SK-N-SH (cell line): ENCODE measurements around the gene PELI3. TPM values are rescaled to one million over a fixed set of nuclear protein-coding genes. Genes with fewer than 3 reads are reported as not detected.

Experiments
- CTCF ChIA-PET: fragments of 300-600, 350-600 bp; formaldehyde crosslinking; extraction: SDS; loops from one replicate; lab custom pipeline; 2021; lab: Yijun Ruan, JAX
- POLR2A ChIA-PET: fragments of 350-600 bp; sonication (Branson Sonifier 250); formaldehyde crosslinking; extraction: SDS; loops from one replicate; lab custom pipeline; 2020; ENCODE audit warnings: antibody characterized with exemption, inconsistent platforms; lab: Yijun Ruan, JAX
- DNase-seq: peaks from one replicate; pipeline ENCODE4 v3.0.0; 2012
- H2AFZ ChIP-seq: fragments of 200-600 bp; sonication (generic); 2 replicates; pipeline ENCODE4 v1.8.1; 2016; ENCODE audit warnings: antibody characterized with exemption, mild to moderate bottlenecking, low read depth
- H3F3A ChIP-seq: fragments of 200-600 bp; sonication (generic); replicated peaks from 2 replicates; pipeline ENCODE3; 2016; ENCODE audit warnings: antibody characterized with exemption, mild to moderate bottlenecking; ENCODE audit not compliant: insufficient read depth
- H3K27ac ChIP-seq, 2 experiments: fragments of 200-500 bp in 1 of 2; fragments of 200-600 bp in 1 of 2; sonication (Bioruptor generic) in 1 of 2; sonication (generic), shearing (Covaris generic) in 1 of 2; 2 replicates each; pipeline versions ENCODE4 v1.5.1 to v1.6.1; 2014 to 2016; ENCODE audit warnings: low read depth in 2 of 2, inconsistent platforms in 1 of 2, low read length in 1 of 2, mild to moderate bottlenecking in 1 of 2, mixed read lengths in 1 of 2
- H3K27me3 ChIP-seq: fragments of 200-600 bp; sonication (generic), shearing (Covaris generic); 2 replicates; pipeline ENCODE4 v1.6.1; 2016; ENCODE audit warnings: mixed run types; ENCODE audit not compliant: insufficient read depth
- H3K36me3 ChIP-seq, 2 experiments: fragments of 200-500 bp in 1 of 2; fragments of 200-600 bp in 1 of 2; sonication (Bioruptor generic) in 1 of 2; sonication (generic) in 1 of 2; replicated peaks in 1 of 2; 2 replicates each; pipeline versions ENCODE3 to v1.5.1; 2014 to 2016; ENCODE audit warnings: low read length in 1 of 2, mild to moderate bottlenecking in 1 of 2; ENCODE audit not compliant: insufficient read depth in 2 of 2, control insufficient read depth in 1 of 2
- H3K4me1 ChIP-seq, 2 experiments: fragments of 200-500 bp in 1 of 2; fragments of 200-600 bp in 1 of 2; sonication (Bioruptor generic) in 1 of 2; sonication (generic), shearing (Covaris generic) in 1 of 2; 2 replicates each; pipeline versions ENCODE4 v1.5.1 to v1.6.1; 2014 to 2016; ENCODE audit warnings: low read depth in 1 of 2, low read length in 1 of 2, mixed run types in 1 of 2; ENCODE audit not compliant: insufficient read depth in 2 of 2, control insufficient read depth in 1 of 2
- H3K4me2 ChIP-seq: fragments of 200-600 bp; sonication (generic), shearing (Covaris generic); 2 replicates; pipeline ENCODE4 v1.6.1; 2017; ENCODE audit warnings: mixed run types
- H3K4me3 ChIP-seq, 2 experiments: fragments of 200-500 bp in 1 of 2; fragments of 200-600 bp in 1 of 2; sonication (Bioruptor generic) in 1 of 2; sonication (generic), shearing (Covaris generic) in 1 of 2; 2 replicates each; pipeline versions ENCODE4 v1.5.1 to v1.8.1; 2014 to 2016; ENCODE audit warnings: low read depth in 2 of 2, inconsistent platforms in 1 of 2, low read length in 1 of 2, mild to moderate bottlenecking in 1 of 2, mixed read lengths in 1 of 2, moderate library complexity in 1 of 2
- H3K79me2 ChIP-seq: fragments of 200-600 bp; sonication (generic); 2 replicates; pipeline ENCODE4 v1.8.1; 2017; ENCODE audit warnings: mild to moderate bottlenecking; ENCODE audit not compliant: insufficient read depth
- H3K9ac ChIP-seq: fragments of 200-600 bp; sonication (generic); 2 replicates; pipeline ENCODE4 v1.6.1; 2017; ENCODE audit warnings: mixed run types
- H3K9me2 ChIP-seq: fragments of 200-600 bp; sonication (generic); 2 replicates; pipeline ENCODE4 v1.6.1; 2017; ENCODE audit warnings: mixed run types
- H3K9me3 ChIP-seq: fragments of 200-600 bp; sonication (generic); 2 replicates; pipeline ENCODE4 v1.6.1; 2017; ENCODE audit warnings: mixed run types, mild to moderate bottlenecking, moderate library complexity
- H4K20me1 ChIP-seq: fragments of 200-600 bp; sonication (generic); 2 replicates; pipeline ENCODE4 v1.6.1; 2017; ENCODE audit warnings: mild to moderate bottlenecking, mixed run types; ENCODE audit not compliant: insufficient read depth
- CHD2 ChIP-seq: fragments of 150-350 bp; IDR thresholded peaks from 2 replicates; pipeline ENCODE4 v1.6.1; 2018; ENCODE audit warnings: low read length; ENCODE audit not compliant: partially characterized antibody
- ELF1 ChIP-seq: IDR thresholded peaks from 2 replicates; pipeline ENCODE4 v1.4.0; 2012
- EP300 ChIP-seq, 2 experiments: IDR thresholded peaks; 2 replicates each; pipeline versions ENCODE4 v1.4.0 to v1.6.1; 2012; ENCODE audit warnings: borderline replicate concordance in 1 of 2, low read depth in 1 of 2, low read length in 1 of 2
- FOSL2 ChIP-seq: IDR thresholded peaks from 2 replicates; pipeline ENCODE4 v1.4.0; 2012; ENCODE audit warnings: low read depth, mild to moderate bottlenecking, moderate library complexity, borderline replicate concordance
- GABPA ChIP-seq: IDR thresholded peaks from 2 replicates; pipeline ENCODE4 v1.4.0; 2012; ENCODE audit warnings: low read depth, mild to moderate bottlenecking
- JUND ChIP-seq: IDR thresholded peaks from 2 replicates; pipeline ENCODE4 v1.4.0; 2012
- POLR2AphosphoS5 ChIP-seq: IDR thresholded peaks from 2 replicates; pipeline ENCODE4 v1.6.1; 2012; ENCODE audit warnings: low read depth, low read length
- RCOR1 ChIP-seq: fragments of 150-350 bp; IDR thresholded peaks from 2 replicates; pipeline ENCODE4 v1.6.1; 2017; ENCODE audit warnings: antibody characterized with exemption, low read length
- REST ChIP-seq: IDR thresholded peaks from 2 replicates; pipeline ENCODE4 v1.6.1; 2012; ENCODE audit warnings: mild to moderate bottlenecking, low read depth, low read length, moderate library complexity
- RXRA ChIP-seq: IDR thresholded peaks from 2 replicates; pipeline ENCODE4 v1.4.0; 2012; ENCODE audit warnings: low read depth, mild to moderate bottlenecking, borderline replicate concordance
- SIN3A ChIP-seq: IDR thresholded peaks from 2 replicates; pipeline ENCODE4 v1.6.1; 2012; ENCODE audit warnings: low read depth, mild to moderate bottlenecking, low read length, moderate library complexity, borderline replicate concordance
- SMC3 ChIP-seq: IDR thresholded peaks from 2 replicates; pipeline ENCODE4 v1.6.1; 2012; ENCODE audit warnings: low read depth, low read length, improper control_type of control experiment
- TAF1 ChIP-seq: IDR thresholded peaks from 2 replicates; pipeline ENCODE4 v1.6.1; 2012; ENCODE audit warnings: low read depth, mild to moderate bottlenecking, low read length, moderate library complexity, borderline replicate concordance
- TCF12 ChIP-seq: IDR thresholded peaks from 2 replicates; pipeline ENCODE4 v1.4.0; 2012
- YY1 ChIP-seq: IDR thresholded peaks from 2 replicates; pipeline ENCODE4 v1.4.0; 2012; ENCODE audit warnings: low read depth, mild to moderate bottlenecking
- WGBS: methylation state at CpG from one replicate; pipeline ENCODE4 v1.1.6; 2017; ENCODE audit warnings: low lambda C conversion rate; 5-methylcytosine and 5-hydroxymethylcytosine counted together
- polyA plus RNA-seq, 3 experiments: library from polyadenylated mRNA; depleted of rRNA; stranded (reverse); fragments of >200 nt; gene quantifications; 2 replicates each; pipeline ENCODE4 v1.2.3, GENCODE V29; 2012
- TF ChIP-seq, protein P1 (sequence below): IDR thresholded peaks from 2 replicates; pipeline ENCODE4 v1.4.0; 2012; ENCODE audit warnings: low read depth, borderline replicate concordance
- TF ChIP-seq, protein P2 (sequence below): fragments of 150-350 bp; IDR thresholded peaks from 2 replicates; pipeline ENCODE4 v1.6.1; 2017; ENCODE audit warnings: antibody characterized with exemption, low read length, low read depth, borderline replicate concordance

The PELI3 gene
- polyA plus RNA-seq, 1 of the 3 experiments (the other 2 are of a cell fraction): 7.0 TPM

DNA sequence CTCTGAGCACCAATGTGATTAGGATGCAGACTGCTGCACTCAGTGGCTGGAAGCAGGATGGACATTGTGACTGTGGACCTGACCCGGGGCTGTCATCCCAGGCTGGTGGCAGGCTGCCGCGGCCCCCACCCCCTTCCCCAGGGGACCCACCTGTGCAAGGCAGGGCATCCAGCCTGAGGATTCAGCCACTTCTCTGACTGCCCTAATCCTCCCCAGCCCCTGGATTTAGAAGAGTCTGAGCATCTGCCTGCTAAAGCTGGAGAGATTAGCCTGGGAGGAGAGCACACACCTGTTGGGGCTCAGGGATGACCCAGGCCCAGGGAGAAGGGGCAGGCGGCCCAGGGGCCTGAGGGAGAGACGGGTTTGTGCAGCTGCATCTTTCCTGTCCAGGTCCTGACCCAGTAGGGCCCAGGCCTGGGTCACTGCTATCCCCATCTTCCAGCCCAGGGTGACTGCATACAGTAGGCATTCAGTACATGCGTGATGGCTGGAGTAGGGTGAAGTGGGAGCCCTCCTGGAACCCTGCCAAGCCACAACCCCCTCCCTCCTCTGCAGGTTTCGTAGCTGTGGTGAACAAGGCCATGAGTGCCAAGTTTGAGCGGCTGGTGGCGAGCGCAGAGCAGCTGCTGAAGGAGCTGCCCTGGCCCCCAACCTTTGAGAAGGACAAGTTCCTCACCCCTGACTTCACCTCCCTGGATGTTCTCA, 25.6 kb downstream of the PELI3 start:
- 100% methylated on average over 3 of the region's 10 CpGs for WGBS
- DNase-seq: no peak
- Histone ChIP-seq H3K9ac (no peak overlapping the region), H3K4me2 (no peak overlapping the region), H3K27ac (no peak overlapping the region), H3K9me2 (no peaks in the 10 kb centered on the region), H3K4me3 (no peak overlapping the region), H3K79me2 (no peaks in the 10 kb centered on the region), H3K4me1 (no peaks in the 10 kb centered on the region), H3K36me3 (peaks cover 0 to 46% of the 10 kb centered on the region in 2 experiments), H2AFZ (no peak overlapping the region), H3K9me3 (no peaks in the 10 kb centered on the region), H3K27me3 (no peaks in the 10 kb centered on the region), H4K20me1 (no peaks in the 10 kb centered on the region), H3F3A (no peaks in the 10 kb centered on the region)
- POLR2A ChIA-PET: no interaction called here
- CTCF ChIA-PET: interaction anchor here (0.9 to 2.7 kb wide), 5 partner anchors 8 to 193 kb away, joined by 3 to 8 read pairs (median 5); partner anchors contain the start of genes DPP3 and RBM4B
- TF ChIP-seq YY1: no peak

GRCh38 chr11:66493130-66493529, 26.4 kb downstream of the PELI3 start:
- H3K27ac ChIP-seq: no peak overlapping the region
- H3K36me3 ChIP-seq: peaks cover 0 to 39% of the 10 kb centered on the region in 2 experiments
- no peak overlapping the region for H2AFZ ChIP-seq
- no peaks in the 10 kb centered on the region for H3K4me1 ChIP-seq
- no peak overlapping the region for H3K9ac ChIP-seq
- DNase-seq: no peak
- 93% methylated on average over 9 of the region's 10 CpGs for WGBS
- no peaks in the 10 kb centered on the region for H3K79me2 ChIP-seq
- POLR2A ChIA-PET: interaction anchor here (1.1 kb wide), 1 partner anchor 12 kb away, joined by 6 read pairs; the partner anchor contains the start of gene DPP3
- H3K4me2 ChIP-seq: no peak overlapping the region
- no peaks in the 10 kb centered on the region for H3F3A ChIP-seq
- no peaks in the 10 kb centered on the region for H3K9me2 ChIP-seq
- H3K9me3 ChIP-seq: no peaks in the 10 kb centered on the region
- TF ChIP-seq JUND: no peak
- no peak for TF ChIP-seq EP300 (IDR thresholded peaks at IDR 0.05; ENCODE audit: borderline replicate concordance in 1 of 2, low read depth in 1 of 2, low read length in 1 of 2)
- no peak for TF ChIP-seq SMC3
- no peak for TF ChIP-seq RCOR1
- TF ChIP-seq TAF1: no peak
- no peak for TF ChIP-seq YY1
- H3K4me3 ChIP-seq: no peak overlapping the region
- CTCF ChIA-PET: interaction anchor here (2.0 to 2.1 kb wide), 2 partner anchors 9 to 14 kb away, joined by 5 to 8 read pairs; partner anchors contain the start of gene DPP3
- H4K20me1 ChIP-seq: no peaks in the 10 kb centered on the region
- H3K27me3 ChIP-seq: no peaks in the 10 kb centered on the region

GRCh38 chr11:66494458-66494857, 27.8 kb downstream of the PELI3 start:
- TF ChIP-seq, protein P1, sequence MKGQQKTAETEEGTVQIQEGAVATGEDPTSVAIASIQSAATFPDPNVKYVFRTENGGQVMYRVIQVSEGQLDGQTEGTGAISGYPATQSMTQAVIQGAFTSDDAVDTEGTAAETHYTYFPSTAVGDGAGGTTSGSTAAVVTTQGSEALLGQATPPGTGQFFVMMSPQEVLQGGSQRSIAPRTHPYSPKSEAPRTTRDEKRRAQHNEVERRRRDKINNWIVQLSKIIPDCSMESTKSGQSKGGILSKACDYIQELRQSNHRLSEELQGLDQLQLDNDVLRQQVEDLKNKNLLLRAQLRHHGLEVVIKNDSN: no peak
- no peak for TF ChIP-seq RXRA
- no peak for TF ChIP-seq POLR2AphosphoS5
- TF ChIP-seq JUND: no peak
- no peak for TF ChIP-seq TCF12
- TF ChIP-seq, protein P2, sequence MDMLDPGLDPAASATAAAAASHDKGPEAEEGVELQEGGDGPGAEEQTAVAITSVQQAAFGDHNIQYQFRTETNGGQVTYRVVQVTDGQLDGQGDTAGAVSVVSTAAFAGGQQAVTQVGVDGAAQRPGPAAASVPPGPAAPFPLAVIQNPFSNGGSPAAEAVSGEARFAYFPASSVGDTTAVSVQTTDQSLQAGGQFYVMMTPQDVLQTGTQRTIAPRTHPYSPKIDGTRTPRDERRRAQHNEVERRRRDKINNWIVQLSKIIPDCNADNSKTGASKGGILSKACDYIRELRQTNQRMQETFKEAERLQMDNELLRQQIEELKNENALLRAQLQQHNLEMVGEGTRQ: no peak
- no peak for TF ChIP-seq GABPA
- no peak for TF ChIP-seq REST
- TF ChIP-seq ELF1: no peak
- no peak for TF ChIP-seq CHD2
- TF ChIP-seq FOSL2: no peak
- TF ChIP-seq SIN3A: no peak
- TF ChIP-seq, all 33 proteins: peak for 0
- POLR2A ChIA-PET: no interaction called here

More at GRCh38 chr11:66494458-66494857, 27.8 kb downstream of the PELI3 start:
- no peak overlapping the region for H3K27ac ChIP-seq
- H3K9me2 ChIP-seq: no peaks in the 10 kb centered on the region
- no peak overlapping the region for H3K9ac ChIP-seq
- no peaks in the 10 kb centered on the region for H3F3A ChIP-seq
- no peaks in the 10 kb centered on the region for H3K4me1 ChIP-seq
- peaks cover 0 to 39% of the 10 kb centered on the region in 2 experiments for H3K36me3 ChIP-seq
- CTCF ChIA-PET: no interaction called here
- 93% methylated on average over 6 of the region's 7 CpGs for WGBS
- H3K79me2 ChIP-seq: no peaks in the 10 kb centered on the region
- no peak for DNase-seq
- H3K4me2 ChIP-seq: no peak overlapping the region
- no peaks in the 10 kb centered on the region for H4K20me1 ChIP-seq
- H3K4me3 ChIP-seq: no peak overlapping the region
- H3K9me3 ChIP-seq: no peaks in the 10 kb centered on the region
- no peaks in the 10 kb centered on the region for H3K27me3 ChIP-seq
- no peak overlapping the region for H2AFZ ChIP-seq
